ENCODE data around the gene SLC12A8.

The SLC12A8 gene

GRCh38 chr3:125136966-125137357, 75.6 kb downstream of the SLC12A8 start:
- DNase-seq, result no peak

DNA sequence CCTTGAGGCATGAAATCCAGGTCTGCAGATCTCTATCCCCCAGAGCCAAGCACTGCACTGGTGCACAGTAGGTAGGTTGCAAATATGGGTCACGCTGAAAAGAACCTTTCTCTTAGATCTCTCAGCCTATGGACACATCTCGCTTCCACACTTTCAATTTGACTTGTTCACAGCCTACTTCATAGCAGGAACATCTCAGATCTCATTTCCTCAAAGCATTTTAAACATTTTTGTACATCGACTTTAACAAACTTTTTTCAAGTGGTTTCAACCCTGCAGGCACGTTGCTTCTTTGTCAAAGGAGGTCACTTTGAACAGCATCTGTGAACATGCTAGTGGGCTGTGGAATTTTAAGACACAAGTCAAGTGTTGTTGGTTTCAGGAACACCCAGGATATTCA, 76.0 kb downstream of the SLC12A8 start:
- no peak for DNase-seq

DNA sequence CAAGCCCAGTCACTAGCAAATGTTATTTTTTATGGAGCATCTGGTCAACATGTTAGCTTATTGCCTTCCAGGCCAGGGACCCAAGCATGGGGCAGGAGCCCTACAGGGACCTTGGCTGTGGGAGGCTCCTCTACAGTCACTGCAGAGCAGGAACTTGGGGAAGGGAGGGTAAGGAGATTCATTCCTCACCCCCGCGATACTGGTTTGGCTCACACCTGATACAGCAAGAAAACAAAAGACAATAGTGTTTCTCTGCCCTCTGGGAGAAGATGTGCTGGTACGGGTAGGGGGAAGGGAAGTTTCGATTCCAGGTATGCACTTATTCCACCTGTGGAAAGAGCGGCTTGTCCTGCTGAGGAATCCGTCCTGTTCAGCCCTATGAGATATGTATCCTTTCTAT, 77.6 kb downstream of the SLC12A8 start:
- DNase-seq, result no peak

DNA sequence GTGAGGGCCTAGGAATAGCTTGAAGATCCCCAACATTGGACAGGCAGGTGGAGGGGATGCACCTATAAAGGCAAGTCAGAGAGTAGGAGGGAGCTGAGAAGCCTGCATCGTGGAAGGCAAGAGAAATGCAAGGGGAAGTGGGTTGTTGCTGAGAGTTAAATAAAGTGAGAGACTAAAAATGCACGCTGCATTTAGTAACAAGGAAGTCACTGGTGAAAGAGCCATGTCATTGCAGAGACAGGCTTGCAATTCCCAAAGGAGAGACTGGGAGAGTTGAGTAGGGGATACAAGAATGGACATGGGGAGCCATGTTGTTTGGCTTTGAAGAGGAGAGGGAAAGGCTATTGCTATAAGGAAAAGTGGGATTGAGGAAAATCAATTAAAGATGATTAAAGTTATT, 79.7 kb downstream of the SLC12A8 start:
- DNase-seq, result no peak

GRCh38 chr3:125129512-125129997, 83.0 kb downstream of the SLC12A8 start:
- DNase-seq, result no peak

DNA sequence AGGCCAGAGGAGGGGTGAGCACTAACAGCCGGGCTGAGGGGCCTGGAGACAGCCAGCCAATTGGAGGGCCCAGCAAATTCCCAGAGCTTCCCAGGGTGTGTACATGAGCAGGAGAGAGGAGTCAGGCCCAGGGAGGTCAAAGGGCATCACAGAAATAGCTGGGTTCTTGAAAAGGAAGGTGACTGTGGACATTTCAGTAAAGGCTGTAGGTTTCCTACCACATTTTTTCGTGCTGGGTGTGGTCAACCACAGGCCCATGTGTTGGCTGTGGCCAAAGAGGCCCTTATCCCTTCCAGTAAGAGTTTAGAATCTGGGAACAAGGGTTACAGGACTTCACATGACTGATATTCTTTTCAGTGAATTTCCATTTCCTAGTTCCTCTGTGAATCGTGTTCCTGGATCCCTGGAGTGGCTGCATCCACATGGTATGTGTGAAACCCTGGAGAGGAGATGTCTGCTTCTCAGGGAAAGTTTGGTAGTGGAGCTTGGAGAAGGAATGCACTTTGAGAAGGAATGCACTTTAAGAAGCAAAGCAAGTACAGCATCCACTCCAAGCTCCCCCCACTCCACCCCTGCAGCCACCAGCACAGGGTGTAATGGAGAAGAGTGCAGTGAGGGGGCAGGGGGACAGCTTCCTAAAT, 83.6 kb downstream of the SLC12A8 start:
- no peak for DNase-seq

DNA sequence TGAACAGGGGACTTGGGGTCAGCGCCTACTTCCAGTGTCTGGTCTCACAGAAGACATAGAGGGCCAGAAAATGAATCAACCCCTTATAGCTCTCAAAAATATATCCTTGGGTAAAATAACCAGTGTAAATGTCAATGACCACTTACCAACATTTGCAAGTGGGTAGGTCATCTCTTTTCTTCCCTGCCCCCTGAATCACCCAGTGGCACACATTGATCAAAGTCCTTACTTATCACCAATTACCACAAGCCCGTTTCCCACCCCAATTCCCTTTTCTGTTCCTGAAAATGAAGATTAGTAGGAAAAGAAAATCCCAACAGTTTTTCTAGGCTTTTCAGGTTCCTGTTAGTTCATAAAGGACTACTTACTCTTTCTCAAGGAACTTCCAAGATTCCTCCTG, 86.2 kb downstream of the SLC12A8 start:
- DNase-seq, result no peak

GRCh38 chr3:125125821-125126245, 86.7 kb downstream of the SLC12A8 start:
- DNase-seq, result no peak

DNA sequence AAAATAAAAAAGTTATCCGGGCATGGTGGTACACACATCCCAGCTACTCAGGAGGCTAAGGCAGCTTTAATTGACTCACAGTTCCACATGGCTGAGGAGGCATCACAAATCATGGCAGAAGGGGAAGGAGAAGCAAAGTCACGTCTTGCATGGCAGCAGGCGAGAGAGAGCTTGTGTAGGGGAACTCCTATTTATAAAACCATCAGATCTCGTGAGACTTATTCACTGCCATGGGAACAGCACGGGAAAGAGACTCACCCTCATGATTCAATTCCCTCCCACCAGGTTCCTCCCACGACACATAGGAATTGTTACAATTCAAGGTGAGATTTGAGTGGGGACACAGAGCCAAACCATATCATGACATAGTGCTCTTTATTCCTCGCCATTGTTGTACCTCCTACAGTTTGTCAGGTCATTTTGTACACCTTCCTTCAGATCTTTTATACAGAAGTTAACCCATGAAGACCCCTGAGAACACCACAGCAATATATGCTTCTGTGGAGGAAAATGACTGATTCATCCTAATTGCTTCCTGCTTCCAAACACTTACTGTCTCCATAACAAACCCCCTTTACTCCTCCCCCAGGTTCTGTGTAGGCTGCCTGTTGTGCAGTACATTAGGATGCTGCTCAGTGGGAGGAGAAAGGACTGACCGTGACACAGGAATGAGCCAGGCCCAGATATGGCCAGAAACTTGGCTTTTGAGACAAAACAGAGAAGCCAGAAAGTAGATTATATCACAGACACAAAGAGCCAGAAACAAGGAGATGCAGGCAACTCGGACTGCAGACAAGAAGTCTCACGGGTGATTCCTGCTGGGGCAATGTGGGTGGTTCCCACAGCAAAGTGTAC, 88.9 kb downstream of the SLC12A8 start:
- DNase-seq, result no peak

- DNase-seq, result no peak
Measured at GRCh38 chr3:125121246-125122010, 91.1 kb downstream of the SLC12A8 start.

DNA sequence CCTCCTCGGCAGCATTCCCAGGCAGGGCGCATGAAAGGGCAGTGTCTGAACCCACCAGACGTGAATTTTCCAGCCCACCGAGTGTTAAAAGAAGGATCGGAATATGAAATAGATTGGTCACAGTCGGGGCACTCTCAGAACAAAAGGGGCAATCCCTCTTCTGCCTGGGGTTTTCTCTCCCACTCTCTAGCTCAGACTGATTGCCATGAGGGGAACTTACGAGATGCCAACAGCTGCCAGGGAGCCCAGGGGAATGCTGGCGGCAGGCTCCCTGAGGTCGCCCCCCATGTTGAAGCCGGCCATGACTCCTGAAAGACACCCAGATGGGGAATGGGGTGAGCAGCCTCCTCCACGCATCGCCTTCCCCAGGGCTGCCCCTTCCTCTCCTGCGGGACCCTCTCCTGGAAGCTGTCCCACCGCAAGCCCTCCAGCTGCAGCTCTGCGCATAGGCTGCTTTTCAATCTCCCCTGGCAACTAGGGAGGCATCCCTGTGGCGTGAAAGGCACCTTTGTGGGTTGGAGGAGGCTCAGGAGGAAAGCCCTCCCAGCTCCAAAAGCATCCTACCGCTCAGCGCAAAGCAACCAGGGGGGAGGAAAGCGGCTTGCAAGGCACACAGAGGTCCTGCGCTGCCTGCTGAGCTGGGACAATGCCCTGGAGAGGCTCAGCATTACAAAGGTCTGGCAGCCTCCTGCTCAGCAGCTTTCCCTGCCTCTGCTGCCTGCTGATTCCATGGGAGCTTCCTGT, 92.0 kb downstream of the SLC12A8 start:
- DNase-seq, result no peak

DNA sequence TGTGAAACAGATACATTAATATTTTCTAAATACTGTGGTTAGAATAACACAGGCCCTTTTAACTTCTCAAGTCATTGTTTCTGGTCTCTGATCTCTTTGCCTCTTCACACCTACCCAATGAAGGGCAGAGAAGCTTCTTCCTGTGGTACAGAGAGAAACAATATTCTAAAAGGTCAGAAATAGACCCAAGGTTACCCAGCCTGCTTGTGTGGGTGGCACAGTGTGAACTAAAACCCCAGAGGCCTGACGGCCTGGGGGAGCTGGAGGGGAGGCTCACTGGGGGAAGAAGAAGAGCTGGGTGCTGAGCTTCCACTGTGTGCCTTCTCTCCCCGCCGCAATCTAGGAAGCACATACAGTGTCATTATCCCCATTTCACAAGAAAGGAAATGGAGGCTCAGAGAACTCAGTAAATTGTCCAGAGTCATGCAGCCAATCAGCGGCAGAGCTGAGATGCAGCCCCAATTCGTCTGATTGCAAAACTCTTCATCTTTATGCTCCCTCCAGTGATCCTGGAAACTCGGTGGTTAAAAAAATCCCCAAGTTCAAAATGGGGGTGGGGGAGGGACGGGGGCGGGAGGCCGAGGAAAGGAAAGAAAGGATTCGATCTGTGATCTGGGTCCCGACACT, 92.7 kb downstream of the SLC12A8 start:
- DNase-seq, result no peak

DNA sequence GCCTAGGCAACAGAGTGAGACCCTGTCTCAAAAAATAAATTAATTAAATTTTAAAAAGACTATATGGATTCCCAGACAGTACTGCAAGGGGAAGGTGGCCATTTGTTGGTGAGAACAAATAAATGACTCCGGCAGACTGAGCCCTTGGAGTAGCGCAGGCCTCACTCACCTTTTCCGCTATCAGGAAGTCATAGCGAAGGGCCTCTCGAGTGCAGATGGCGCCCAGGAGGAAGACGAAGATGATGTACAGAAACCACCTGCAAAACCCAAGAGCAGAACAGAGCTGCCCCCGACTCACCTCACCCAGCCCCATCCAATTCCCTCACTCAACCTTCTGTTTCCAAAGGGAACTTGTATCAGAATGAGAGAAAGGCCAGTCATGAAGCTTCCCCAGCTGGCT, 93.9 kb downstream of the SLC12A8 start:
- no peak for DNase-seq

GRCh38 chr3:125117631-125118191, 94.8 kb downstream of the SLC12A8 start:
- DNase-seq, result no peak

- no peak for DNase-seq
Measured at GRCh38 chr3:125116311-125117080, 96.1 kb downstream of the SLC12A8 start.

DNA sequence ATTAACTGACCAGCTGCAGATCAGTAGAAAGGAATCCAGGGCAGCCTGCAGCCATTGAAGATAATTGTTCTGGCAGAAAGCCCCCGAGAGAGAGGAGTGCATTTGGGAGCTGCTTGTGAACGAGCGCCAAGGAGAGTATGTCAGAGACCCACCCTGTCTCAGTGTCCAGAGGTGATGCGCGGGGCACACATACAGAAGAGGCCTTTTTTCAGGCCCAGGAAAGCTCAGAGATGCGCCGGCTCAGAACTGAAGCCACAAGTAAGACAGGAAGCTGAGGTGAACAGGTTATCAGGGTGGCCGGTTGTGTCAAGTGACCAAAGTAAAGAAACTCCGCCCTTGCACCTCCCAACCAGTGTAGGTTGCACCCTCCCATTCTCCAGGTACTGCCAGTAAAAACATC, 96.9 kb downstream of the SLC12A8 start:
- DNase-seq, result no peak

- DNase-seq, result no peak
Measured at GRCh38 chr3:125112981-125113380, 99.6 kb downstream of the SLC12A8 start.

- no peak for DNase-seq
Measured at GRCh38 chr3:125110876-125111480, 101.6 kb downstream of the SLC12A8 start.

GRCh38 chr3:125110016-125110875, 102.3 kb downstream of the SLC12A8 start:
- no peak for DNase-seq

DNA sequence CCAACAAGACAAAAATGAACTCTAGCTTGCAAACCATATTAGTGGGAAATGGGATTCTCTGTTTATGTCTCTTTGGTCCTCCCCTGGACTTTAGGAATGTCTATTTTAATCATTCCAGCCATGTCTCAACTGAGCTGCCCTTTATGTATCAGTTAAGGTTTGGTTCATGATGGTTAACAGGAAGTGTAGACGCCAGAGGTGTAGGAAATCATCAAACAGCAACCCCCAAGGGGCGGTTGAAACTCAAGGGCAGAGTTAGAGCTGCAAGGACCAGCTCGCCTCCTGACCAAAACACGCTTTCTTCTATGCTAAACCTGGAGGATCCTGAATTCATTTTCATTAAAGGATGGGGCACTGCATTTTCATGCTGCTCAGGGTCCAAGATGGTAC, 103.0 kb downstream of the SLC12A8 start:
- DNase-seq, result no peak

All from RPMI8226 (cell line).